KOPT-K1 (cell line): ENCODE data around the gene HERC5.
"Not testable (repeated sequence)": the region's sequence is repeated elsewhere in the genome, so short reads cannot be mapped to it uniquely, and the experiment has no call there.

ENCODE experiments used
- H3K27ac ChIP-seq: fragments of 200-600 bp; sonication (generic); 2 replicates; pipeline ENCODE4 v1.5.1; 2016; ENCODE audit warnings: antibody characterized with exemption, mild to moderate bottlenecking, low read depth, low read length; ENCODE audit not compliant: poor library complexity, severe bottlenecking
- H3K36me3 ChIP-seq: fragments of 200-600 bp; sonication (generic); 2 replicates; pipeline ENCODE4 v1.5.1; 2017; ENCODE audit warnings: antibody characterized with exemption, mild to moderate bottlenecking, low read length, moderate library complexity; ENCODE audit not compliant: insufficient read depth
- H3K9me3 ChIP-seq: fragments of 200-600 bp; sonication (generic); 2 replicates; pipeline ENCODE4 v1.5.1; 2017; ENCODE audit warnings: antibody characterized with exemption, low read length, mild to moderate bottlenecking; ENCODE audit not compliant: insufficient read depth, poor library complexity, severe bottlenecking

HERC5 gene

GRCh38 chr4:88456670-88457306 is at the start of gene HERC5:
Gene HERC5, plus strand, starts transcription at chr4:88457119. Its CDS starts 151 bp downstream, at chr4:88457270.
- Histone ChIP-seq H3K9me3 (no peaks in the 10 kb centered on the region), H3K27ac (peak within 1 kb of the TSS; percentile 68), H3K36me3 (0 out of 2 replicates have a peak, but pooled peaks cover 3% of the 10 kb centered on the region)

DNA sequence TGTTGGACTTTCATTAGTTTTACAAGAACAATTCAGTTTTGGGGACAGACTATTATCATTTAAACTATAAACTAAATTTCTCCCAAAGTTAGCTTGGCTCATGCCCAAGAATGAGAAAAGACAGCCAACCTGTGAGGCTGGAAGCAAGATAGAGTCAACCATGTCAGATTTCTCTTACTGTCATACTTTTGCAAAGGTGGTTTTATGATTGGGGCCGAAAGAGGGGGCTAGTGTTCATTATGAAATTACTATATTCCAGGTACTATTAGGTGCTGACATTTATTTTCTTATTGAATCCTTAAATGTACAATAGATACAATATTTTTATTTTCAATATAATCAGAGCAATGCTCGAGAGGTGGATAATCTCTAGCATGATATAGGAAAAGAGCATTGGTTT is 47.7 kb upstream of the HERC5 start:
- H3K9me3 ChIP-seq, result no peaks in the 10 kb centered on the region
- no peak overlapping the region for H3K27ac ChIP-seq
- H3K36me3 ChIP-seq, result no peaks in the 10 kb centered on the region

DNA sequence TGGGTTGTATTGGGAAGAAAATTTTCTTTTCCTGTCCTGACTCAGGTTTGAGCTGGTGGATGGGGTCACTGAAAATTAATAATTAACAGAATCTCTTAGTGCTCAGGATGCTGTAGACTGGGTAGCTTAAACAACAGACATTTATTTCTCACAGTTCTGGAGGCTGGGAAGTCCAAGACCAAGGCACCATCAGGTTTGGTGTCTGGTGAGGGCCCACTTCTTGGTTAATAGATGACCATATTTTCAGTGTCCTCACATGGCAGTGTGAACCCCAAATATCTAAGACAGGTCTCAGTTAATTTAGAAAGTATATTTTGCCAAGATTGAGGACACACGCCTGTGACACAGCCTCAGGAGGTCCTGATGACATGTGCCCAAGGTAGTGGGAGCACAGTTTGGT is 47.1 kb upstream of the HERC5 start:
- Histone ChIP-seq H3K9me3 (no peaks in the 10 kb centered on the region), H3K36me3 (no peaks in the 10 kb centered on the region)

GRCh38 chr4:88411491-88412096 is 45.3 kb upstream of the HERC5 start:
- Histone ChIP-seq H3K27ac (no peak overlapping the region), H3K9me3 (no peaks in the 10 kb centered on the region), H3K36me3 (no peaks in the 10 kb centered on the region)

More for the DNA sequence above, 47.1 kb upstream of the HERC5 start:
- H3K27ac ChIP-seq, result no peak overlapping the region

DNA sequence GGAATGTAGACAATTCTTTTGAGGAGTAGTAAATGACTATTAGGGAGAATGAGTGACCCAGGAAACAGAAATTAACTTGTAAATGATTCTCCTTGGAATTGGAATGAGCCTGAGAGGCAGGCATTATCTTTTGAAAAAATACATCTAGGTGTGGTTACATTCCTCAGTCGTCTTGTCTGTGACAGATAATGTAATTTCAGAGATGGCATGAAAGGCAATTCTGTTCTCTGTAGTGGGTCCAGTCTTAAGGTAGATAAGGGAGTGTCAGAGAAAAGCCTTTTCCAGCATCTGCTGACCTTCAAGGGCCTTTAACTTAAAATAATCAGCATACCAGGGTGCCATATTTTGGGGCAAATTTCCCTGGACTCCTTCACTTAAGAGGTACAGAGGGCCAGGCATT is 43.1 kb upstream of the HERC5 start:
- no peaks in the 10 kb centered on the region for H3K36me3 ChIP-seq
- H3K27ac ChIP-seq, result no peak overlapping the region
- no peaks in the 10 kb centered on the region for H3K9me3 ChIP-seq

DNA sequence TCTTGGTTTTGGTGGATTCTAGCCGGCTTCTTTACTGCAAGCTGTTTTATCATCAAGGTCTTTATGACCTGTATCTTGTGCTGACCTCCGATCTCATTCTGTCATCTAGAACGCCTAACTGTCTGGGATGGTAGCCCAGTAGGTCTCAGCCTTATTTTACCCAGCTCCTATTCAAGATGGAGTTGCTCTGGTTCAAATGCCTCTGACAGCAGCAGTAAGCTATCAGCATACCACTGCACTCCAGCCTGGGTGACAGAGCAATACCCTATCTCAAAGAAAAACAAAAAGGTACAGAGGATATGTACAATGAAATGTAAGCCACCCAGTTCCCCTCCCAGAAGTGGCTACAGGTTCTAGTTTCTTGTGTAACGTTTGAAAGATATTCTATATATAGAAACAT is 42.2 kb upstream of the HERC5 start:
- H3K36me3 ChIP-seq, result no peaks in the 10 kb centered on the region
- no peak overlapping the region for H3K27ac ChIP-seq
- no peaks in the 10 kb centered on the region for H3K9me3 ChIP-seq

GRCh38 chr4:88415982-88416381 is 40.9 kb upstream of the HERC5 start:
- Histone ChIP-seq H3K36me3 (no peaks in the 10 kb centered on the region), H3K27ac (no peak overlapping the region), H3K9me3 (no peaks in the 10 kb centered on the region)

DNA sequence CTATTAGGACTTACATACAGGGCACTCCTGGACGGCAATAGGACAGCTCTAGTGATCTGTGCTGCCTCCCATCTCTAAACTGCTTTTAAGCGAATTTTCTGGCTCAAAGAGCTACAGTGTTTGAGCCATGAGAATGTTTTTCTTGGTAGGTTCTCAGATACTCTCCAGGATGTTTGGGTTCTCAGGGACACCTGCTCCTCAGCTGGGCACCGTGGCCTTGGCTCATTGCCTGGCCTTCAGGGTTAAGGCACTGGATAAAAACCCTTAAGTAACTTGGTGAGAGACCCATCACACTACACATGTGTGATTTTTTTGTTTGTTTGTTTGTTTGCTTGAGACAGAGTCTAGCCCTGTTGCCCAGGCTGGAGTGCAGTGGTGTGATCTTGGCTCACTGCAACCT is 38.5 kb upstream of the HERC5 start:
- Histone ChIP-seq H3K9me3 (no peaks in the 10 kb centered on the region), H3K27ac (no peak overlapping the region), H3K36me3 (no peaks in the 10 kb centered on the region)

DNA sequence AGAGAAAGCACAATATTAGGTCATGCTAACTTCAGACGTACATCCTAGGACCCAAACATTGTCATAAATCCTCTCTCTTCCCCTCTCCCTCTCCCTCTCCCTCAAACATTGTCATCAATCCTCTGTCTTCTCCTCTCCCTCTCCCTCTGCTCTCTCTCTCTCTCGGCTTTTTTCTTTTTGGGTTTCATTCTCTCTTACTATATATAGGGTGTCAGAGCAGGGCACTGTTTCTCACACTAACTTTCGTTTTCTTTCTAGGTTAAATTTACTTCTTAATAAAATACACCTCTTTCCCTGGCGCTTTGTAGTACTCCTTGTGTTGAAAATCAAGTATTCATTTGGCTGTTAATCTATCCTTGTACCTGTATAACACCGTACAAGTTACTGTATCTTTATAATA is 37.0 kb upstream of the HERC5 start:
- no peaks in the 10 kb centered on the region for H3K36me3 ChIP-seq
- H3K27ac ChIP-seq, result no peak overlapping the region
- no peaks in the 10 kb centered on the region for H3K9me3 ChIP-seq

GRCh38 chr4:88420844-88421243 is 36.1 kb upstream of the HERC5 start:
- Histone ChIP-seq H3K36me3 (no peaks in the 10 kb centered on the region), H3K9me3 (no peaks in the 10 kb centered on the region), H3K27ac (no peak overlapping the region)

- Histone ChIP-seq H3K9me3 (no peaks in the 10 kb centered on the region), H3K27ac (no peak overlapping the region), H3K36me3 (no peaks in the 10 kb centered on the region)
Measured at GRCh38 chr4:88422403-88422802, 34.5 kb upstream of the HERC5 start.

DNA sequence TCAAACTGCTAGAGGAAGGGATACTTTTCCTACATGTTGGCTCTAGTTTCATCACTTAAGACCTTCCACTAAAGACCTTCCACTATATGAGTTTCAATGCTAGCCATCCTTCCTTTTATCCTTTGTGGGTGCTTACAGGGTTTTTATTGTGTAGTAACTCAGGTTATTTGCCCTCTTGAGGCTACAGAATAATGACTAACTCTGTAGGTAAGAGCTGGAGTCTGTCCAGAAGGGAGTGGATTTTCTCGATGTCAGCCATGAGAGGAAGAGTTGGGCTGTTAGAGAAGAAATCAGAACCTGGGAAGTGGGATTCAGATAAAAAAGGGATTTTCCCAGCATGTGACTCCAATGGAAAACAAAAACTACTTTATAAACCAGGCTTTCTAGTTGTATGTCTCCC is 27.5 kb upstream of the HERC5 start:
- Histone ChIP-seq H3K9me3 (peaks cover 4% of the 10 kb centered on the region), H3K36me3 (no peaks in the 10 kb centered on the region), H3K27ac (no peak overlapping the region)

- no peaks in the 10 kb centered on the region for H3K36me3 ChIP-seq
- no peak overlapping the region for H3K27ac ChIP-seq
- peaks cover 4% of the 10 kb centered on the region for H3K9me3 ChIP-seq
Measured at GRCh38 chr4:88435987-88436693, 20.8 kb upstream of the HERC5 start.

DNA sequence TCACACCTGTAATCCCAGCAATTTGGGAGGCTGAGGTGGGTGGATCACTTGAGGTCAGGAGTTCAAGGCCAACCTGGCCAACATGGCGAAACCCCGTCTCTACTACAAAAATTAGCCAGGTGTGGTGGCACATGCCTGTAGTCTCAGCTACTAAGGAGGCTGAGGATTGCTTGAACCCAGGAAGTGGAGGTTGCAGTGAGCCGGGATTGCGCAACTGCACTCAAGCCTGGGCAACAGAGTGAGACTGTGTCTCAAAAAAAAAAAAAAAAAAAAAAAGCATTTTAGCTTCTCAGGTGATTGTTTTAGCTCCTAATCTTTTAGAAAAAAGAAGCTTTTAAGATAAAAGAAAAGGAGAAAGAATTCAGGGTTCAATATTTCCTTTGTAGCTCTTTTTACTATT is 19.0 kb upstream of the HERC5 start:
- H3K9me3 ChIP-seq, H3K27ac ChIP-seq, H3K36me3 ChIP-seq: not testable (repeated sequence)

GRCh38 chr4:88439161-88439760 is 17.7 kb upstream of the HERC5 start:
- no peaks in the 10 kb centered on the region for H3K9me3 ChIP-seq
- H3K36me3 ChIP-seq, result no peaks in the 10 kb centered on the region
- H3K27ac ChIP-seq, result no peak overlapping the region
